ENCODE measurements around the gene RAB34.

DNA sequence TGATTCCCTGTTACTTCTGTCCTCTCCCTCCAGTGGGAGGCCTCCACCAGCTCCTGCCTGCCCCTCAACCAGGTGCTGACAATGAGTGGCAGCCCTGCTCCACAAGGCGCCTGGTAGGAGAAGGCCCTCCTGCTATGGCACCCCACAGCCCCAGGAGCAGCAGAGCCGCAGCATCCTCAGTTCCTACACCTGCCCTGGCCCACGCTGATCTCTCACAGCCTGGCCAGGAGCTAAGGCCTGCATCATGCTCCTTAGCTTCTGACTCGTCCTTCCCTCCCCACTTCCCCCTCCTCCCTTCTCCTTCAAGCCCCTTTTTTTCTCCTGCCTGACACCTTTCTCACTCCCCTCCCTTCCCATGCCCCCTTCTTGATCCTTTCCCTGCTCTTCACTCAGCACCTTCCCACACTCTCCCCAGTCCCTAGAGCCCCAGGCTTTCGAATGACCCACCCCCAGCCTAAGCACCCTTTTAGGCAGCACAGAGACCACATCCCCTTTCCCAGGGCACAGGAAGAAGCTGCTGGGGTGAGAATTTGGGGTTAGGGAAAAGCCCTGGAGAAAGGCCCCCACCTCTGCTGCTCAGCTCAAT is 12.5 kb downstream of the RAB34 start:
- TF ChIP-seq POLR2A (IDR thresholded peaks at IDR 0.05) (no peak), POLR2AphosphoS5 (IDR thresholded peaks at IDR 0.05) (no peak)
- TF ChIP-seq, protein P1, sequence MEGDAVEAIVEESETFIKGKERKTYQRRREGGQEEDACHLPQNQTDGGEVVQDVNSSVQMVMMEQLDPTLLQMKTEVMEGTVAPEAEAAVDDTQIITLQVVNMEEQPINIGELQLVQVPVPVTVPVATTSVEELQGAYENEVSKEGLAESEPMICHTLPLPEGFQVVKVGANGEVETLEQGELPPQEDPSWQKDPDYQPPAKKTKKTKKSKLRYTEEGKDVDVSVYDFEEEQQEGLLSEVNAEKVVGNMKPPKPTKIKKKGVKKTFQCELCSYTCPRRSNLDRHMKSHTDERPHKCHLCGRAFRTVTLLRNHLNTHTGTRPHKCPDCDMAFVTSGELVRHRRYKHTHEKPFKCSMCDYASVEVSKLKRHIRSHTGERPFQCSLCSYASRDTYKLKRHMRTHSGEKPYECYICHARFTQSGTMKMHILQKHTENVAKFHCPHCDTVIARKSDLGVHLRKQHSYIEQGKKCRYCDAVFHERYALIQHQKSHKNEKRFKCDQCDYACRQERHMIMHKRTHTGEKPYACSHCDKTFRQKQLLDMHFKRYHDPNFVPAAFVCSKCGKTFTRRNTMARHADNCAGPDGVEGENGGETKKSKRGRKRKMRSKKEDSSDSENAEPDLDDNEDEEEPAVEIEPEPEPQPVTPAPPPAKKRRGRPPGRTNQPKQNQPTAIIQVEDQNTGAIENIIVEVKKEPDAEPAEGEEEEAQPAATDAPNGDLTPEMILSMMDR (IDR thresholded peaks at IDR 0.05) = no peak
